Liver (tissue), 3 donors: ENCODE results near the gene HOPX.

Source experiments
- ATF3 ChIP-seq: IDR thresholded peaks from 2 replicates; pipeline ENCODE4 v1.6.1; 2016; ENCODE audit warnings: antibody characterized with exemption
- CTCF ChIP-seq: fragments of 150-350 bp; IDR thresholded peaks from 2 replicates; pipeline ENCODE4 v1.5.1; 2017; ENCODE audit warnings: improper control_type of control experiment, low read depth, low read length; ENCODE audit not compliant: missing input control
- GABPA ChIP-seq, 2 donors: IDR thresholded peaks in 1 of 2; conservative IDR thresholded peaks in 1 of 2; 2 replicates each; pipeline ENCODE4 v1.6.1; 2016; ENCODE audit warnings: antibody characterized with exemption in 2 of 2, mild to moderate bottlenecking in 1 of 2, moderate library complexity in 1 of 2
- HNF4G ChIP-seq: IDR thresholded peaks from 2 replicates; pipeline ENCODE4 v1.6.1; 2016; ENCODE audit warnings: antibody characterized with exemption
- RAD21 ChIP-seq, 2 donors: IDR thresholded peaks; 2 replicates each; pipeline ENCODE4 v1.6.1; 2016; ENCODE audit warnings: antibody characterized with exemption in 2 of 2, mild to moderate bottlenecking in 2 of 2
- RXRA ChIP-seq, 2 donors: IDR thresholded peaks; 2 replicates each; pipeline ENCODE4 v1.6.1; 2017 to 2018; ENCODE audit warnings: antibody characterized with exemption in 2 of 2, mild to moderate bottlenecking in 1 of 2
- TAF1 ChIP-seq: conservative IDR thresholded peaks from 2 replicates; pipeline ENCODE4 v1.6.1; 2016; ENCODE audit warnings: antibody characterized with exemption, mild to moderate bottlenecking
- YY1 ChIP-seq: IDR thresholded peaks from 2 replicates; pipeline ENCODE4 v1.6.1; 2016; ENCODE audit warnings: antibody characterized with exemption, mild to moderate bottlenecking
- ZBTB33 ChIP-seq: IDR thresholded peaks from 2 replicates; pipeline ENCODE4 v1.6.1; 2016; ENCODE audit warnings: antibody characterized with exemption
- donor health status: healthy.
- donor health status: healthy.

- TF ChIP-seq CTCF (no peak), RXRA (IDR thresholded peaks at IDR 0.05) (no peak), TAF1 (no peak), GABPA (IDR thresholded peaks at IDR 0.05 in 1 of 2, conservative IDR thresholded peaks at IDR 0.05 in 1 of 2) (no peak), RAD21 (IDR thresholded peaks at IDR 0.05) (no peak), YY1 (no peak), HNF4G (no peak), ATF3 (no peak), ZBTB33 (no peak)
Measured at GRCh38 chr4:56674984-56675383, 6.1 kb downstream of the HOPX start.
